Fibroblast of the aortic adventitia (primary cell): Measurements from ENCODE around the gene HELT. TPM values are rescaled to one million over a fixed set of nuclear protein-coding genes. Genes with fewer than 3 reads are reported as not detected.

Experiments used
- DNase-seq: peaks from one replicate; pipeline ENCODE4 v3.0.0-alpha.2; 2010; ENCODE audit warnings: low read depth
- H3K4me3 ChIP-seq: 2 replicates; pipeline ENCODE4 v1.5.1; 2011; ENCODE audit warnings: low read depth, mild to moderate bottlenecking, control low read depth, low read length, moderate library complexity
- CTCF ChIP-seq: IDR thresholded peaks from 2 replicates; pipeline ENCODE4 v1.5.1; 2011; ENCODE audit warnings: mild to moderate bottlenecking, low read length, control low read depth, inconsistent platforms; ENCODE audit not compliant: insufficient read depth
- total RNA-seq: library from RNA; depleted of rRNA; stranded (reverse); fragments of >200 nt; gene quantifications from 2 replicates; pipeline ENCODE4 v1.2.3, GENCODE V29; 2012; ENCODE audit warnings: low replicate concordance

Gene HELT
- total RNA-seq, 1 donor: not detected

GRCh38 chr4:185016101-185016940 is 2.0 kb upstream of the HELT start:
- DNase-seq: no peak
- no peak for TF ChIP-seq CTCF
- H3K4me3 ChIP-seq: no peak overlapping the region

- DNase-seq: peak; percentile 28
- no peak for TF ChIP-seq CTCF
- H3K4me3 ChIP-seq: no peak overlapping the region
These were observed 1.1 kb upstream of the HELT start for GRCh38 chr4:185016946-185017758.

GRCh38 chr4:185018834-185019455 is 655 bp downstream of the HELT start:
- TF ChIP-seq CTCF: no peak
- no peak for DNase-seq
- no peak overlapping the region for H3K4me3 ChIP-seq

GRCh38 chr4:185019456-185020292 is 1.4 kb downstream of the HELT start:
- DNase-seq: no peak
- no peak for TF ChIP-seq CTCF
- H3K4me3 ChIP-seq: no peak overlapping the region

GRCh38 chr4:185020293-185020808 is 2.1 kb downstream of the HELT start:
- H3K4me3 ChIP-seq: no peak overlapping the region
- peak; percentile 9 for DNase-seq
- TF ChIP-seq CTCF: no peak
